GM19240 (cell line): ENCODE data around the gene MPZL1.

Experiments
- DNase-seq: peaks from one replicate; pipeline ENCODE4 v3.0.0; 2011; ENCODE audit warnings: low spot score; ENCODE audit not compliant: insufficient read length

MPZL1 gene

DNA sequence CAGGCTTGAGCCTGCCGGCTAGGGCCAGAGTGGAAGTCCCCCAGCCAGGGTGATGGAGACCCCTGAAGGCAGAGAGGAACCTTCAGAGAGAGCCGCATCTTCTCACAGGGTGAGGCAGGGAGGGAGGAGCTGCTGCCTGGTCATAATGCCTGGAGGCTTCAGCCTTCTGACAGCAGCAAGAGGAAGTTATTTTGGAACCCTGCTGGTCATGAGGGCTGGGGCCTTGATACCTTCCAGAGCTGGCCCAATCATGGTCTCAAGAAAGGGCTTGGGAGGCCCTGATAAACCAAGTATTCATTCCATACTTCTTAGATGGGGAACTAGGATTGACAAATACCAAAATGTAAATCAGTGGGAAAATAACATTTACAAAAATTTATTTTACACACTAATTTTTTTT, 26.6 kb upstream of the MPZL1 start:
- DNase-seq, result no peak

DNA sequence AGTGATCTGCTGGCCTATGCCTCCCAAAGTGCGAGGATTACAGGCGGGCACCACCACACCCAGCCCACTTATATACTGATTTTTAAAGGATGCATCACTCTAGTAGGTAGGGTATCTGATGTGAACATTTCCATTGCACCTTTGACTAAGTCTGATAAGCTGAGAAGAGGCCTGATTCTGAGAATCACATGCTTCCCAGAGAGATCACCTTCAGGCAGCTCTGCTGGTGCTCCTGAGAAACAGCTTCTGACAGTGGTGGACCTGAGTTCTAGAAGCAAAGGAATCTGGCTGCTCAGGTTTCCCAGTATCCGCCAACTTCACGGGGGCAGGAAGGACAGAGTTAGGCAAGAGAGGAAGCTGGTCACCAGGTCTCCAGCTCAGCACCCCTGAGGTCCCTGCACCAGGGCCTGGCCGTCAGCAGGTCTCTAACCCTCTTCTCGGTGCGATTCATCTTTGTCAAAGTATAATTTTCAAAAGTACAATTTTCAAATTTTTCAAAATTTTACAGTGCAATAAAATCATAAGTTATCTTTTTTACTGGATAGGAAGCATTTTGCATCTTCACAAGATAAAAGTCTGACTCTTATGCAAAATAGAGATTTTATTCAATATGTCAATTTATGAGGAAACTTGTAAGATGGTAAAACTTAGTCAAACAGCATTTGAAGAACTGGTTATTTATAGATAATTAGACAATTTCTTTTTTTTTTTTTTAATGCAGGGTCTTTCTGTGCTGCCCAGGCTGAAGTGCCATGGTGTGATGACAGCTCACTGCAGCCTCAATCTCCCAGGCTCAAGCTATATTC, 25.8 kb upstream of the MPZL1 start:
- no peak for DNase-seq

DNA sequence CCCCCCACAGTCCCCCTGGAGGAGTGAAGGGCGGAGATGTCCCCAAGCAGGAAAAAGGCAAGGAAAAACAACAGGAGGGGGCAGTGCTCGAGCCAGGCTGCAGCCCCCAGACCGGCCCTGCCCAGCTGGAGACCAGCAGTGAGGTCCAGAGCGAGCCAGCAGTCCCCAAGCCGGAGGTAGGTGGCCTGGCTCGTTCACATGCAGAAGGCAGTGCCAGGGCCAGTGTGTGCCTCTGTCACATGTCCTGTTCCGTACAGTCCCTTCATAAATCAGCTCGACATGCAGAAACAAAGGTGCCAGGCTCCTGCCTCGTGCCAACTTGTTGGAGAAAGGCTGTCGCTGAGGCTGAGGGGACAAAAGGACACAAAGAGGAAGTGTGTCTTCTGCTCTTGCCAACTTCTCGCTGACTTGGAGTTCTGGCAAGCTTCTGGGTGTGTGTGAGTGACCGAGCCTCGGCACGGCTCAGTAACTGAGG, 24.1 kb upstream of the MPZL1 start:
- DNase-seq, result no peak

DNA sequence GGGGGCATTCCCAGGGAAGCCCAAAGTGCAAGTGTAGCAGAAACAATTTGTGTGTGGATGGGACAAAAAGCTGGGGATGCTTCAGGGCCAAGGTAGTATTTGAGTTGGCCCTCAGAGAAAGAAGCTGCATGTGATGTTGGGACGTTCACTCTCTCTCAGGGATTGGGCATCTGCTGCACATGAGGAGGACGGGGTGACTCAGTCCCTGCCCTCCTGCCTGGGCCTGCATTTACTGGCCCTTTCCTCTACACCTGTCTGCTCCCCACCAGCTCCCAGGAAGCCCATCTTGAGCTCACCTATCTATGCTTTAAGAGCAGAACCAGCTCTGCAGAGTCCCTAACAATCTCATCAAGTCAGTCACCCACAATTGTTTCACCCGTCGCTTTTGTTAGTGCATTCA, 23.5 kb upstream of the MPZL1 start:
- DNase-seq, result no peak

DNA sequence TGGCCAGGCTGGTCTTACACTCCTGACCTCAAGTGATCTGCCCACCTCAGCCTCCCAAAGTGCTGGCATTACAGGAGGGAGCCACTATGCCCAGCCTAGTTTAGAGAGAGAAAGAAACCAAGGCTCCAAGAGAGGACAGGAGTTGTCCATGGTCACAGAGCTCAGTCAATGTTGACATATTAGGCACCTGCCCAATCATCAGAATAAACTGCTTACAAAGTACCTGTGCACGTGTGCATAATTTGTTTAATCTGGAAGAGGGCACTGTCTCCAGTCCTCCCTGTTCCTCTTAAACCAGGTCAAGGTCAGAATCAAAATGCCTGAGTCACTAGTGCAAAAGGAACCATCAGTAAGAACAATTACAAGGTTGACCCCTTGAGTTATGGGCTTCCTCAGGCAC, 20.3 kb upstream of the MPZL1 start:
- no peak for DNase-seq

DNA sequence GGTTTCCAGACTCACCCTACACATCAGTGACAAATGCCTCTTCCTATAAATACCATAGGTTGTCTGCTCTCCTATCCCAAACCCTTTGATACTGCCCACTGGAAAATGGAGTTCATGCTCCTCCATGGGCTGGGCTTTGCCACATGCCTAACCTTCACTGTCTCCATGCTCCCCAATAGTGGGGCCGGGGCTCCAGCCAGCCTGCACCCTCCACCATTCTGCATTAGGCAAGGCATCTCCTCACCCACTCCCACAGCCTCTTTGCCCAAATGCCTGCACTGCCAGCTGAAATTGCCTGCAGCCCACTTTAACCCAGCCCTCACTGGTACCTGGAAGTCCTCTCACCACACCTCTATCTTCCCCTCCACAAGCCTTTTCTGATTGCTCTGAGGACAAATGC, 18.2 kb upstream of the MPZL1 start:
- no peak for DNase-seq

DNA sequence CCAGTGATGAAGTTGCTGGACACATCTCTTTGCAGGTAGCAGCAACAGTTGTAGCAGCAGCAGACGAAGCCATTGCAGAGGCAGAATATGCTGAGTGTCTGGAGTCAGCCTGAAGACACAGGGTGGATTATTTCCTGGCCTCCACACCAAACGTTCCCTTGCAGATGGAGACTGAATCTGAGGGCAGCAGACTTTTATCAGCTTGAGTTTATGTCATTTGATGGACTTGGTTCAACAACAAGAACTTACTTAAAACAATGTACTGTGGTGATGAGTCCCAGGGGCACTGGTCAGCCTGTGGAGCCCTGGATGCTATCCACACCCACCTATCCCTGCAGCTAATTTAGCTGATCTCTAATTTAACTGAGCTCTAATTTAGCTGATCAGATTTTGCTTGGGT, 17.1 kb upstream of the MPZL1 start:
- DNase-seq, result no peak

DNA sequence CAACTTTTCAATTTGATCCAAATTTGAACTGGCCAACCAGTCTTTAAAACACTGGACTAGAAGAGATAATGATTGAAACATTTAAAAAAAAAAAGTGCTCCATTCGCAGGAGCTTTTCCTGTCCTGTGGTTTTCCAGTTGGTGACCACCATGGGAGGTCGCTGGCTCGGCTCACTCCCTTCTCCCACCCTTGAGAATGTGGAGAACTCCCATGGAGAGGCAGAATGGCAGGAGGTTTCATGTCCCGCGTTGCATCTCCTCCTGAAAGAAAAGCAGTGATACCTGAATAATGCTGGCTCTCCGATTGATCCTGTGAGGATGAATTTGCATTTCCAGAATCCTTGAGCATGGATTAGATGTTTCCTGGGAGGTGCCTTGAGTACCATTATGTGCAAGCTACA, 16.5 kb upstream of the MPZL1 start:
- DNase-seq, result no peak

DNA sequence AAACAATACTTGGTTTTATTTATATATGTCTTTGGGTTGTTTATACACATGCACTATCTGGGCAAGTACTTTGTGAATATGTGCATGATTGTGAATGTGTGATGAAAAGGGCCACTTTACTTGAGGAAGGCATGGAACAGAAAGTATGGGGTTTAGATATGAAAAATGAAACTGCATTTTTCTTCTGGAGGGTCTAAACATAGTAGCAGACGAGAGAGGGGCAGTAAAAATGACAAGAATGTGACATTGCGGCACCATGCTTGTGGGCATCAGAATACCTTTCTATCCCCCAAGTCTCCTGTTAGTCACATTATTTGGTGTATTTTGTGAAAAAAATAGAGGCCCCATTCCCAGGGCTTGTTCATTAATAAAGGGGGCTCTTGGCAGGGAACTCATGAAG, 15.4 kb upstream of the MPZL1 start:
- DNase-seq, result no peak

DNA sequence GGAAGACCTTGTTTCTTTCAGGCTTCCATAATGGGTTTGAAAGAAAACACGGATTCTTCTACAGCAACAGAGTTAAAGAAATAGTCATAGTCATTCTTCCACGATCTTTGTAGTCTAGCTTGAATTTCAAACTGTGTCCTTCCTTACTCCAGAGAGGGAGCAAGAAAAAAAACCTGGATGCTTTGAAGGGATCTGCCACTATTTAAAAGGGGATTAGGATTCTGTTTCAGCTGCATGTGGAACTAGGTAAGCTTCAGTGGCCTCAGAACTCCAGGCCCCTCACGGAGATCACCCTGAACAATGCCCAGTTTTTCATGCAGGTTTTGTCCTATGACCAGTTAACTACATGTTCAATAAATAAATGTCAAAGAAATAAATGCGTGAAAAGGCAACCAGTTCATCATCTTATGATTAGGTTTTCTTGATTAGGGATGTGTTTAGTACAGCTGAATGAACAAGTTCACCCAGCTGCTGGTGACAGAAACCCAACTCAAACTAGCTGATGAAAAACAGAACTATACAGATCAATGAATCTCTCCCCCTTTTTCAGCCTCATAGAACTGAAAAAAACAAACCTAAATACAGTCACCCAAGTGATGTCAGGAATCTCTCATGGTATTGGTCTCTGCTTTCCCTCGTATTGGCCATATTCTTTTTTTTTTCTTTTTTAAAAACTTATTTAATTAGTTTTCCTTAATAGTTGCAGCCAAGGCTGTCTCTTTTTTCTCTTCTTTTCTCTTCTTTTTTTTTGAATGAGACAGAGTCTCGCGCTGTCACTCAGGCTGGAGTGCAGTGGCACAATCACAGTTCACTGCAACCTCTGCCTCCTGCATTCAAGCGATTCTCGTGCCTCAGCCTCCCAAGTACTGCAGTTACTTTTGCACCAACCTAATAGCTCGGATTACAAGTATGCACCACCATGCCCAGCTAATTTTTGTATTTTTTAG, 14.6 kb upstream of the MPZL1 start:
- DNase-seq, result no peak

DNA sequence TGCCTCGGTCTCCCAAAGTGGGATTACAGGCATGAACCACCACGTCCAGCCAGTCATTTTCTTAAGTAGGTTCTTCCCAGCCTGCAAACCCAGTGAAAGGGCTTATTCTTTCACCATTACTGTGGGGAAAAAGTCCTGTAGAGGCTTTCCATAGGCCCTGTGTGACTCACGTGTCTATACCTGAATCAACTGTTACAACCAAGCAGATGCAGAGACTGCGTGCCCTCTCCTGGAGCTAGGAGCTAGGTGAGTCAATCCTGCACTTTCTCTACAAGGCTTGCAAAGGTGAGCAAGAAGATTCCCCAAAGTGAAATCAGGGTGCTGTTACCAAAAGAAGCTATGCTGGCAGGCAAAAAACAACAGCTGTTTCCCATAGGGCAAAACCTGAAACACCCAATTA, 13.8 kb upstream of the MPZL1 start:
- no peak for DNase-seq

DNA sequence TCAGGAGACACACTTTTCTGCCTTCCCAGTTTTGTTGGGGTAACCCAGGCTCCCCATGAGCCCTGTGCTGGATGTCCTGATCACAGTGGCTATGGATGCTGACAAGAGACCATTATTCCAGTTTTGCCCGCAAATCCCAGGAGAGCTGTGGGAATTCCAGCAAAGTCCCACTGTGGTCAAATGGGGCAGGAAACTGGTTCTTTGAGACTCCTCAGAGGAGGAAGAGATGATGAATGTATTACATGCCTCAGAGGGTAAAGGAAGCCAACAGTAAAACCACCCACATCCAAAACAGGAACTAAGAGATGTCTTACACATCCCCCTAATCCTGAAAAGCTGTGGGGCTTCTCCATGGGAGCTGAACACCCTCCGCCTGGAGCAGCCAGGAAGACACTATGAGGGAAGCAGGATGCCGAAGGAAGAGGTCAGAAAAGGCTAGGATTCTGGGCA, 12.8 kb upstream of the MPZL1 start:
- DNase-seq, result no peak

DNA sequence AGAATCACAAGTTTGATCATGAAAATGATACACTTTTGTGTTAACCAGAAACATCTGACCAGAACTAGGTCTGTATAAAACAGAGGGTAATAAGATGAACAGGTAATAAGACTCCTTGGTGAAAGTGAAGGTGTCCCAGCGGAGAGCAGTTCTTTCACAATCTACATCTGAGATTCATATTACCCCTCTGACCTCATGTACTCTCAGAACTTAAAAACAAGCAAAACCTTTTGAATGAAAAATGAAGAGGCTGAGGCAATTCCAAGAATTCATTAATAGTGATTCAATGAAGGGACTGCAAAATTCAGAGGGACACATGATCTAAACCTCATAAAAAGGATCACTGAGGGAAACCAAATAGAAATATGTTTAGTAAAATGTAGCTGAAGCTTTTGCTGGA, 10.9 kb upstream of the MPZL1 start:
- no peak for DNase-seq

DNA sequence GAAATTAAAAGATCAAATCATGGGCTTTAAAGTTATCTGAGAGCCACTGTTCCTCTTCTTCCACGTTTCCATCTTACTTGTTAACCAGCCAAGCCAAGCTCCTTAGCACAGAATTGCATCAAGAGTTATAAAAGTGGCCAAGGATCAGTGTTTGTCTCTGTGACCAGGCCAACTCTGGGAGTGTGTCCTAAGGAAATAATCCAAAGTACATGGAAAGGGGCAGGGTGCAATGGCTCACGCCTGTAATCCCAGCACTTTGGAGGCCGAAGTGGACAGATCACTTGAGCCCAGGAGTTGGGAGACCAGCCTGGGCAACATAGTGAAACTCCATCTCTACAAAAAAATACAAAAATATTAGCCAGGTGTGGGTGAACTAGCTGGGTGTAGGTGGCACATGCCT, 10.0 kb upstream of the MPZL1 start:
- no peak for DNase-seq

DNA sequence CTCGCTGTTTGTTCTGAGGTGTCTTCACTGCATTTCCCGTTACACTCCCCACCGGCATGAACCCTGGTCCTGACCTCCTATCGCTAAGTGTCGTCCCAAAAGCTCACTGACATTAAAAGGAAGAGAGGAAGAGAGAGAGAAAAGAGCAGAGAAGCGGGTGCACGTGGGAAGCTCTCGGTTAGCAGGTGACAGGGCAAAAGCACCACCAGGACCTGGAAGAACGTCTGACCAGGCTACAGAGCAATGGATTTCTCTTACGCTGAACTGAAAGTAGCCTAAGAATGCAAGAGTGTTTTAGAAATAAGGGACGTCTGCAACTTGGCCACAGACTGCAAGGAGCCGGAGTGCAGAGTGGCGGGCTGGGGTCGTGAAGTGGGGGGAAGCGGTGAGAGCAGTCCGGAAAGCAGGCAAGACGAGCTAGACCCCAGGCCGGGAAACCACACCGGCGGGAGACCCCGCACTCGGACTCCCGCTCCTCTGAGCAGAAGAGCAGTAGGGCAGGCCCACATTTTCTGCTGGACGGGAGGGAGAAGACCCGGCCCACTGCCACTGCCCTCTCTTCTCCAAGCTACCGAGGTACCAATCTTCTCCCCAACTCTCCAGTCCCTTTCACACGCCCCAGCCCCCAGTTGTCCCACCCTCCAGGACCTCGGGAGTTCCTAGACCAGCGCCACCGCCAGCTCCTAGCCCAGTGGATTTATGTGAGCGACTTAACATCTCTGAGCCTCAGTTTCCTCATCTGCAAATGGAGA, 8.3 kb upstream of the MPZL1 start:
- no peak for DNase-seq

DNA sequence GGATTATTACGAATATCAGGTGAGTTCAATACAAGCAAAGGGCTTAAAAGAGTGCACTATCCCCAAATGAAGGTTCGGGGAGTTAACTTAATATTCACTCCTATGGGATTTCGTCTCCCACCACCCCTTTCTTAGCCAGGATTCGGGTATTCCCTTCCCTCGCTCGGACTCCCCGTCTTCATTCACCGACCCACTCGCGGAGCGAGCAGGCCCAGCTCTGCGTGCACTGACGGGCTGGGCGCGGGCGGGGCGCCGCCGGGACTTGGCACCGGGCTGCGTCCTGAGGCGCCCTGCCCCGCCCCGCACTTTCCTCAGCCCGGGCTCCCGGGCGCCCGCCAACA, 7.7 kb upstream of the MPZL1 start:
- no peak for DNase-seq

DNA sequence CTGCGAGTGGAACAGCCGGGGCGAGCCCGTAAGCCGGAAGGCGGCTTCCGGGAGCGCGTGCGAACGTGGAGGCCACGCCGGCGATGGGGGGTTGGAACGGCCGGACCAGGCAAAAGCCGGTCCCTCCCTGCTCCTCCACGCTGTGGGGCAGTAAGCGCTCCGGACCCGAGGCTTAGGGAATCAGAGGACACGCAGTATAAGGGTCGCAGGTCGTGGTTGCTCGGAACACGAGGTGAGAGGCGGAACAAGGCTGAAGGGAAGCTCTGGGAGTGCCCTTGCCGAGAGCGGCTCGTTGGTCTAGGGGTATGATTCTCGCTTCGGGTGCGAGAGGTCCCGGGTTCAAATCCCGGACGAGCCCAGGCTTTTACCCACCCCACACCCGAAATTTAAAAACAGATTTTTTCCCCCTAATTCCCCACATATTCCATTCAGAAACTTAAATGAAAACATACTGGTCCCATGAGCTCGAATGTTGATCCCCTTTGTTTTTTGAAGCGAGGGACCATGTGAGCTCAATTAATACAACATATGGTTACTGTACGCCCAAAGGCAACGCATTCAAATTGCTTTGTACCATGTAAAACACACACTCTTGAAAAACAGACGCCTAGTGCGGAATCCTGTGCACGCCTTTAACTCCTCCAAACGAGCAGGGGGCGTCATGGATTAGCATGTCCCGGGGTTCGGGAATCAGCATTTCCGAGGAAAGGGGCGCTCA, 7.2 kb upstream of the MPZL1 start:
- no peak for DNase-seq

DNA sequence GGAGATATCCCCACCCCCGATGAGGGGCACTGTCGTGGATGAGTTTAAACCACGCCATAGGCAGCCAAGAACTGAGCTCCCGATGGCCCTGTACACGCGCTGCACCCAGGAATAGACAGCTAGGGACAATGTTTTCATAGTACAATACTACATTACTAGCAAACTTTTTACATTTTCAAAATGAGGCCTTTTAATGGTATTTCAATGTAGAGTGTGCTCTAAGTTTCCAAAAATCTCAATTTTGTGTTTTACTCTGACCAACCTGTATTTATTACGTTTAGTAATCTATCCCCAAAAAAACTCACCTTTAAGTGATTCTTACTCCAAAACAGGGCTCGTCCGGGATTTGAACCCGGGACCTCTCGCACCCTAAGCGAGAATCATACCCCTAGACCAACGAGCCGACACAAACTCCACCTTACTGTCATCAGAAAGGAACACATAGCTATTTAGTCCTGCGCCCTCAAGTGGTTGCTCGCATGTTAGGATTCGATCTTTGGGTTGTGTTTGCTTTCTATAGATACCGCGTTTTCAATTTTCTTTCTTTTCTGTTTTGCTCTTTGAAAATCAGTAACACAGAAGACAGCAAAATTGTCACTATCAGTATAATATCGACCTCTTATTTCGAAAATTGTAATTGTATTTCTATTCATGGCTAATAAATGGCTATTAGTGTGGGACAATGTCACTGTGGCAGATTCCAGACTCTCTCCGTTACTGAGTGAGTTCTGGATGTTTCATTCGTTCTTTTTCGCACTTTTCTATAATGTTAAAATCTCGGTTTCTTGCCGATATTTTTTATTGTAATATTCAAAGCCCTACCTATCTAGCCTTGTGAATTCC, 6.4 kb upstream of the MPZL1 start:
- DNase-seq, result no peak

DNA sequence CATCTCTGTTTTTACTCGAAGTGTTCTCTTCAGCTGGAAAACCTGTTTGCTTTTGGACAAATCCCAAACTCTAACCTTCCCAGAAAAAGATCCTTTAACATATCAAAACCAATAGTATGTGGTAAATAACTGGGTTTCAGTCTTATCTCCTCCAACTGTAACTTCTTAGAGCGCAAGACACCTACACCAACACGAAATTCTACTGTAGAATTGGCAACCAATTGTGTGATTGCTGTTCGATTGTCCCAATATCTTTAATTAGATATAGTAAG, 5.8 kb upstream of the MPZL1 start:
- no peak for DNase-seq

DNA sequence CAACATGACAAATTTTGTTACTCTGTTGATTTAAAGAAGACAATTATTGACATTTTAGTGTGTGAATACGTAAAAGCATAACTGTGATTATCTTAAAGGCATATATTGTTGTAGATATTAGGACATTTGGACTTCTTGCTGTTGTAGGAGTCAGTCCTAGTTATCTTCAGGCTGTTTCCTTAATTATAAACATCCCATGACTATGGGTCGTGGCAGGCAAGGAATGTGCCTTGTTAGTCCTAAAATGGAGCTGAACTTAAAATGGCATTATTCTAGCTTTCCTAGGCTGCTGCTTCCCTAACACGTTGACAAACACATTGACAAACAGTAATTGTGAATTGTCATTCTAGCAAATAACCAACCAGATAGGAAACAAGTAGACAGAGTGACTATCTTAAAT, 4.4 kb upstream of the MPZL1 start:
- DNase-seq, result no peak
